SK-N-SH treated with all-trans-retinoic acid at 6 μM for 48 hours (cell line): ENCODE measurements around the gene RBM33.

Source experiments
- ATAC-seq: fragments of 200-7000 bp; cut with Tn5 transposase; 3 replicates; pipeline ENCODE4 v1.9.1; 2020; ENCODE audit warnings: mild to moderate bottlenecking, moderate library complexity
- ARNTL ChIP-seq: fragments of 450-650 bp; formaldehyde crosslinking; IDR thresholded peaks from 2 replicates; pipeline ENCODE4 v1.5.0; 2020; ENCODE audit warnings: low read depth, mild to moderate bottlenecking, moderate library complexity, borderline replicate concordance
- BACH2 ChIP-seq: fragments of 250-450 bp; sonication (Bioruptor Pico); IDR thresholded peaks from 2 replicates; pipeline ENCODE4 v1.9.0; 2021; ENCODE audit warnings: mild to moderate bottlenecking, borderline replicate concordance
- CREB5 ChIP-seq: fragments of 250-450 bp; sonication (Bioruptor Pico); IDR thresholded peaks from 2 replicates; pipeline ENCODE4 v1.5.1; 2020; ENCODE audit warnings: low read depth, mild to moderate bottlenecking, moderate library complexity
- CSDC2 ChIP-seq: fragments of 250-450 bp; sonication (Bioruptor Pico); IDR thresholded peaks from 2 replicates; pipeline ENCODE4 v1.5.0; 2020; ENCODE audit warnings: mild to moderate bottlenecking, moderate library complexity
- CSRNP3 ChIP-seq: fragments of 250-450 bp; sonication (Bioruptor Pico); IDR thresholded peaks from 2 replicates; pipeline ENCODE4 v1.5.1; 2021; ENCODE audit warnings: mild to moderate bottlenecking, moderate library complexity
- ESRRG ChIP-seq: fragments of 250-450 bp; sonication (Bioruptor Pico); IDR thresholded peaks from 2 replicates; pipeline ENCODE4 v1.6.1; 2021; ENCODE audit warnings: mild to moderate bottlenecking
- GLIS3 ChIP-seq: fragments of 250-450 bp; sonication (Bioruptor Pico); IDR thresholded peaks from 2 replicates; pipeline ENCODE4 v1.5.0; 2020; ENCODE audit warnings: mild to moderate bottlenecking, moderate library complexity
- ISL1 ChIP-seq: fragments of 250-450 bp; sonication (Bioruptor Pico); IDR thresholded peaks from 2 replicates; pipeline ENCODE4 v2.1.2; 2022; ENCODE audit warnings: mild to moderate bottlenecking, moderate library complexity
- OSR1 ChIP-seq: fragments of 250-450 bp; sonication (Bioruptor Pico); IDR thresholded peaks from 2 replicates; pipeline ENCODE4 v1.8.0; 2022; ENCODE audit warnings: moderate library complexity, mild to moderate bottlenecking, inconsistent platforms
- PATZ1 ChIP-seq: fragments of 250-450 bp; sonication (Bioruptor Pico); IDR thresholded peaks from 2 replicates; pipeline ENCODE4 v1.8.0; 2020; ENCODE audit warnings: mild to moderate bottlenecking, moderate library complexity, borderline replicate concordance
- POU6F1 ChIP-seq: fragments of 250-450 bp; sonication (Bioruptor Pico); IDR thresholded peaks from 2 replicates; pipeline ENCODE4 v1.8.0; 2021; ENCODE audit warnings: low read depth, mild to moderate bottlenecking, moderate library complexity, borderline replicate concordance
- PPARA ChIP-seq: fragments of 250-450 bp; sonication (Bioruptor Pico); IDR thresholded peaks from 2 replicates; pipeline ENCODE4 v1.5.0; 2020; ENCODE audit warnings: mild to moderate bottlenecking, borderline replicate concordance
- RARB ChIP-seq: fragments of 250-450 bp; sonication (Bioruptor Pico); IDR thresholded peaks from 2 replicates; pipeline ENCODE4 v1.8.0; 2021; ENCODE audit warnings: mild to moderate bottlenecking, moderate library complexity
- SNAI2 ChIP-seq: fragments of 250-450 bp; sonication (Bioruptor Pico); IDR thresholded peaks from 2 replicates; pipeline ENCODE4 v1.5.0; 2020; ENCODE audit warnings: mild to moderate bottlenecking, moderate library complexity
- TCF4 ChIP-seq: fragments of 250-450 bp; sonication (Bioruptor Pico); IDR thresholded peaks from 2 replicates; pipeline ENCODE4 v1.8.0; 2021; ENCODE audit warnings: mild to moderate bottlenecking, moderate library complexity, borderline replicate concordance
- TOX ChIP-seq: fragments of 250-450 bp; sonication (Bioruptor Pico); IDR thresholded peaks from 2 replicates; pipeline ENCODE4 v1.8.0; 2021; ENCODE audit warnings: mild to moderate bottlenecking, moderate library complexity, borderline replicate concordance
- ZFP3 ChIP-seq: fragments of 250-450 bp; sonication (Bioruptor Pico); IDR thresholded peaks from 2 replicates; pipeline ENCODE4 v1.5.0; 2020; ENCODE audit warnings: mild to moderate bottlenecking, moderate library complexity
- ZFP30 ChIP-seq: fragments of 450-650 bp; formaldehyde crosslinking; IDR thresholded peaks from 2 replicates; pipeline ENCODE4 v1.5.0; 2022; ENCODE audit warnings: mild to moderate bottlenecking, moderate library complexity
- ZNF565 ChIP-seq: fragments of 450-650 bp; formaldehyde crosslinking; conservative IDR thresholded peaks from 2 replicates; pipeline ENCODE4 v1.5.0; 2020; ENCODE audit warnings: low read depth, mild to moderate bottlenecking, moderate library complexity
- ZNF70 ChIP-seq: fragments of 450-650 bp; formaldehyde crosslinking; IDR thresholded peaks from 2 replicates; pipeline ENCODE4 v1.5.0; 2020; ENCODE audit warnings: mild to moderate bottlenecking, moderate library complexity
- ZNF8 ChIP-seq: fragments of 450-650 bp; formaldehyde crosslinking; IDR thresholded peaks from 2 replicates; pipeline ENCODE4 v1.5.0; 2020; ENCODE audit warnings: mild to moderate bottlenecking, moderate library complexity

RBM33 gene

GRCh38 chr7:155646669-155647068 is 2.2 kb downstream of the RBM33 start (continued):
- no peak for TF ChIP-seq CSRNP3 (CRISPR knock-in tag)

- TF ChIP-seq ZNF8 (CRISPR knock-in tag) (no peak), ZNF565 (no peak), POU6F1 (no peak), ISL1 (no peak), PPARA (no peak), ZFP3 (CRISPR knock-in tag) (no peak), PATZ1 (CRISPR knock-in tag) (no peak), ZNF70 (CRISPR knock-in tag) (no peak), ESRRG (CRISPR knock-in tag) (no peak), CREB5 (CRISPR knock-in tag) (no peak), SNAI2 (CRISPR knock-in tag) (no peak), ZFP30 (no peak), BACH2 (CRISPR knock-in tag) (no peak), GLIS3 (CRISPR knock-in tag) (no peak), RARB (CRISPR knock-in tag) (no peak), ARNTL (CRISPR knock-in tag) (no peak)
- no peak for ATAC-seq
Measured at GRCh38 chr7:155647302-155647701, 2.8 kb downstream of the RBM33 start.

GRCh38 chr7:155647734-155648133 is 3.3 kb downstream of the RBM33 start:
- no peak for ATAC-seq
- TF ChIP-seq ISL1 (no peak), ZNF565 (no peak), ZNF8 (CRISPR knock-in tag) (no peak), RARB (CRISPR knock-in tag) (no peak), TOX (CRISPR knock-in tag) (no peak), GLIS3 (CRISPR knock-in tag) (no peak), ZFP30 (no peak)

GRCh38 chr7:155648752-155649339 is 4.4 kb downstream of the RBM33 start:
- ATAC-seq: no peak
- TF ChIP-seq OSR1 (CRISPR knock-in tag) (no peak), TOX (CRISPR knock-in tag) (no peak), CSDC2 (no peak), GLIS3 (CRISPR knock-in tag) (no peak), PPARA (no peak), RARB (CRISPR knock-in tag) (no peak), TCF4 (CRISPR knock-in tag) (no peak), ZNF565 (no peak), ARNTL (CRISPR knock-in tag) (no peak), SNAI2 (CRISPR knock-in tag) (no peak), POU6F1 (no peak), CREB5 (CRISPR knock-in tag) (no peak), CSRNP3 (CRISPR knock-in tag) (no peak), PATZ1 (CRISPR knock-in tag) (no peak), ESRRG (CRISPR knock-in tag) (no peak), ZFP30 (no peak), ZNF8 (CRISPR knock-in tag) (no peak)
